ENCODE measurements around the gene BAIAP2L1. TPM values are rescaled to one million over a fixed set of nuclear protein-coding genes. Genes with fewer than 3 reads are reported as not detected.

The BAIAP2L1 gene
- total RNA-seq, 1 donor from 2014 or later: 19.7 TPM

GRCh38 chr7:98376711-98377110 is 24.2 kb downstream of the BAIAP2L1 start:
- no peak overlapping the region for H3K4me3 ChIP-seq (ENCODE audit: low read depth, low read length)
- H3K36me3 ChIP-seq (ENCODE audit: control insufficient read depth, insufficient read depth, low read length): peaks cover 1% of the 10 kb centered on the region
- TF ChIP-seq, protein P1, sequence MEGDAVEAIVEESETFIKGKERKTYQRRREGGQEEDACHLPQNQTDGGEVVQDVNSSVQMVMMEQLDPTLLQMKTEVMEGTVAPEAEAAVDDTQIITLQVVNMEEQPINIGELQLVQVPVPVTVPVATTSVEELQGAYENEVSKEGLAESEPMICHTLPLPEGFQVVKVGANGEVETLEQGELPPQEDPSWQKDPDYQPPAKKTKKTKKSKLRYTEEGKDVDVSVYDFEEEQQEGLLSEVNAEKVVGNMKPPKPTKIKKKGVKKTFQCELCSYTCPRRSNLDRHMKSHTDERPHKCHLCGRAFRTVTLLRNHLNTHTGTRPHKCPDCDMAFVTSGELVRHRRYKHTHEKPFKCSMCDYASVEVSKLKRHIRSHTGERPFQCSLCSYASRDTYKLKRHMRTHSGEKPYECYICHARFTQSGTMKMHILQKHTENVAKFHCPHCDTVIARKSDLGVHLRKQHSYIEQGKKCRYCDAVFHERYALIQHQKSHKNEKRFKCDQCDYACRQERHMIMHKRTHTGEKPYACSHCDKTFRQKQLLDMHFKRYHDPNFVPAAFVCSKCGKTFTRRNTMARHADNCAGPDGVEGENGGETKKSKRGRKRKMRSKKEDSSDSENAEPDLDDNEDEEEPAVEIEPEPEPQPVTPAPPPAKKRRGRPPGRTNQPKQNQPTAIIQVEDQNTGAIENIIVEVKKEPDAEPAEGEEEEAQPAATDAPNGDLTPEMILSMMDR (IDR thresholded peaks at IDR 0.05; ENCODE audit: insufficient read depth, low read length, severe bottlenecking): no peak
- FAIRE-seq (no peak), DNase-seq (ENCODE audit: low read depth) (no peak)
- no peaks in the 10 kb centered on the region for H3K27me3 ChIP-seq (ENCODE audit: control insufficient read depth, insufficient read depth, low read length)

- Histone ChIP-seq H3K4me3 (ENCODE audit: low read depth, low read length) (no peak overlapping the region), H3K36me3 (ENCODE audit: control insufficient read depth, insufficient read depth, low read length) (peaks cover 1% of the 10 kb centered on the region), H3K27me3 (ENCODE audit: control insufficient read depth, insufficient read depth, low read length) (no peaks in the 10 kb centered on the region)
- FAIRE-seq: no peak
- DNase-seq (ENCODE audit: low read depth): no peak
- TF ChIP-seq, protein P1 (IDR thresholded peaks at IDR 0.05; ENCODE audit: insufficient read depth, low read length, severe bottlenecking): no peak
These were observed 25.2 kb downstream of the BAIAP2L1 start for GRCh38 chr7:98375664-98376063.

GRCh38 chr7:98374285-98374680 is 26.6 kb downstream of the BAIAP2L1 start:
- H3K36me3 ChIP-seq (ENCODE audit: control insufficient read depth, insufficient read depth, low read length): peaks cover 1% of the 10 kb centered on the region
- FAIRE-seq (no peak), DNase-seq (ENCODE audit: low read depth) (no peak)
- TF ChIP-seq, protein P1 (IDR thresholded peaks at IDR 0.05; ENCODE audit: insufficient read depth, low read length, severe bottlenecking): no peak
- H3K27me3 ChIP-seq (ENCODE audit: control insufficient read depth, insufficient read depth, low read length): no peaks in the 10 kb centered on the region
- H3K4me3 ChIP-seq (ENCODE audit: low read depth, low read length): no peak overlapping the region

GRCh38 chr7:98372993-98373392 is 27.9 kb downstream of the BAIAP2L1 start:
- FAIRE-seq (no peak), DNase-seq (ENCODE audit: low read depth) (peak; percentile 86)
- TF ChIP-seq, protein P1 (IDR thresholded peaks at IDR 0.05; ENCODE audit: insufficient read depth, low read length, severe bottlenecking): no peak
- H3K4me3 ChIP-seq (ENCODE audit: low read depth, low read length): no peak overlapping the region
- H3K36me3 ChIP-seq (ENCODE audit: control insufficient read depth, insufficient read depth, low read length): peaks cover 1% of the 10 kb centered on the region
- H3K27me3 ChIP-seq (ENCODE audit: control insufficient read depth, insufficient read depth, low read length): no peaks in the 10 kb centered on the region

- Histone ChIP-seq H3K36me3 (ENCODE audit: control insufficient read depth, insufficient read depth, low read length) (peaks cover under 1% of the 10 kb centered on the region), H3K27me3 (ENCODE audit: control insufficient read depth, insufficient read depth, low read length) (no peaks in the 10 kb centered on the region), H3K4me3 (ENCODE audit: low read depth, low read length) (no peak overlapping the region)
- TF ChIP-seq, protein P1 (IDR thresholded peaks at IDR 0.05; ENCODE audit: insufficient read depth, low read length, severe bottlenecking): no peak
- FAIRE-seq: no peak
- peak; percentile 8 for DNase-seq (ENCODE audit: low read depth)
These were observed 31.2 kb downstream of the BAIAP2L1 start for GRCh38 chr7:98369726-98370125.

DNA sequence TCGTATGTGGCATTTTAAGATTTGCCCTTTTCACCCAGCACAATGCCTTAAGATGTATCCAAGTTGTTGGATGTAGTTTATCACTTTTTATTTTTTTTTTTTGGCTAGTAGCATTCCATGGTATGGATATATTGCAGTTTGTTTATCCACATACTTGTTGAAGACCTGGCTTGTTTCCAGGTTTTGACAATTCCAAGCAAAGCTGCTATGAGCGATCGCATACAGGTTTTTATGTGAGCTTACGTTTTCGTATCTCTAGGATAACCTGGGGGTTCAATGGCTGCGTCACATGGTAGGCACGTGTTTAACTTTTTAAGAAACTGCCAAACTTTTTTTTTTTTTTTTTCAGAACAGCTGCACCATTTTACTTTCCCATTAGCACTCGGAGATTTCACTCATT is 32.2 kb downstream of the BAIAP2L1 start:
- TF ChIP-seq, protein P1 (IDR thresholded peaks at IDR 0.05; ENCODE audit: insufficient read depth, low read length, severe bottlenecking): no peak
- no peak overlapping the region for H3K4me3 ChIP-seq (ENCODE audit: low read depth, low read length)
- no peak for DNase-seq (ENCODE audit: low read depth)
- FAIRE-seq: no peak
- no peaks in the 10 kb centered on the region for H3K27me3 ChIP-seq (ENCODE audit: control insufficient read depth, insufficient read depth, low read length)
- no peaks in the 10 kb centered on the region for H3K36me3 ChIP-seq (ENCODE audit: control insufficient read depth, insufficient read depth, low read length)

All from bronchial epithelial cell (primary cell).